Measurements from ENCODE around the gene PPP1R14C.
"Not testable (repeated sequence)": the region's sequence is repeated elsewhere in the genome, so short reads cannot be mapped to it uniquely, and the experiment has no call there.

PPP1R14C gene

GRCh38 chr6:150169181-150169580 is 26.3 kb downstream of the PPP1R14C start:
- DNase-seq (no peak), ATAC-seq (no peak)

GRCh38 chr6:150169609-150170008 is 26.8 kb downstream of the PPP1R14C start:
- DNase-seq (peak; percentile 32), ATAC-seq (peak; percentile 95)

GRCh38 chr6:150172929-150173328 is 30.1 kb downstream of the PPP1R14C start:
- DNase-seq: no peak
- ATAC-seq: no peak

- ATAC-seq (no peak), DNase-seq (no peak)
These were observed 32.8 kb downstream of the PPP1R14C start for GRCh38 chr6:150175586-150176151.

GRCh38 chr6:150176152-150176551 is 33.3 kb downstream of the PPP1R14C start:
- DNase-seq (no peak), ATAC-seq (no peak)

GRCh38 chr6:150176659-150177058 is 33.8 kb downstream of the PPP1R14C start:
- no peak for ATAC-seq

GRCh38 chr6:150177259-150177951 is 34.6 kb downstream of the PPP1R14C start:
- DNase-seq: no peak
- ATAC-seq: peak; percentile 9

More at GRCh38 chr6:150176659-150177058, 33.8 kb downstream of the PPP1R14C start:
- no peak for DNase-seq

- DNase-seq (no peak), ATAC-seq (no peak)
These were observed 35.2 kb downstream of the PPP1R14C start for GRCh38 chr6:150177952-150178520.

GRCh38 chr6:150179030-150179429 is 36.2 kb downstream of the PPP1R14C start:
- DNase-seq: no peak
- ATAC-seq: no peak

GRCh38 chr6:150179907-150180424 is 37.1 kb downstream of the PPP1R14C start:
- not testable (repeated sequence) for DNase-seq, ATAC-seq

GRCh38 chr6:150180517-150180916 is 37.7 kb downstream of the PPP1R14C start:
- ATAC-seq (no peak), DNase-seq (no peak)

- DNase-seq: no peak
- no peak for ATAC-seq
These were observed 39.7 kb downstream of the PPP1R14C start for GRCh38 chr6:150182460-150183078.

- DNase-seq (no peak), ATAC-seq (no peak)
These were observed 40.3 kb downstream of the PPP1R14C start for GRCh38 chr6:150183105-150183504.

GRCh38 chr6:150183966-150184365 is 41.1 kb downstream of the PPP1R14C start:
- ATAC-seq (no peak), DNase-seq (no peak)

- ATAC-seq: no peak
- DNase-seq: no peak
These were observed 42.2 kb downstream of the PPP1R14C start for GRCh38 chr6:150184850-150185731.

- DNase-seq (no peak), ATAC-seq (no peak)
These were observed 42.9 kb downstream of the PPP1R14C start for GRCh38 chr6:150185732-150186117.

- DNase-seq: no peak
- no peak for ATAC-seq
These were observed 43.5 kb downstream of the PPP1R14C start for GRCh38 chr6:150186129-150186898.

- DNase-seq, ATAC-seq: not testable (repeated sequence)
These were observed 44.6 kb downstream of the PPP1R14C start for GRCh38 chr6:150187433-150187832.

GRCh38 chr6:150189122-150189521 is 46.3 kb downstream of the PPP1R14C start:
- DNase-seq (no peak), ATAC-seq (no peak)

GRCh38 chr6:150191809-150192208 is 49.0 kb downstream of the PPP1R14C start:
- DNase-seq (no peak), ATAC-seq (no peak)

- DNase-seq: no peak
- ATAC-seq: no peak
These were observed 51.4 kb downstream of the PPP1R14C start for GRCh38 chr6:150194195-150194594.

Measured in stimulated activated naive CD8-positive, alpha-beta T cell treated with anti-CD3 and anti-CD28 coated beads, Interleukin-15, Interleukin-2, amounts not matched to agents 100 U/mL and 50 U/mL, for 24 hours (primary cell).